CD1c-positive myeloid dendritic cell (primary cell): ENCODE results near the gene CA11.
A peak's percentile ranks its signal among the peaks of the same experiment; 100 is the strongest.
"Not testable (repeated sequence)": the region's sequence is repeated elsewhere in the genome, so short reads cannot be mapped to it uniquely, and the experiment has no call there.

Experiments
- DNase-seq: peaks from one replicate; pipeline ENCODE4 v3.0.0-alpha.2; 2016; ENCODE audit errors: extremely low spot score

Gene CA11

DNA sequence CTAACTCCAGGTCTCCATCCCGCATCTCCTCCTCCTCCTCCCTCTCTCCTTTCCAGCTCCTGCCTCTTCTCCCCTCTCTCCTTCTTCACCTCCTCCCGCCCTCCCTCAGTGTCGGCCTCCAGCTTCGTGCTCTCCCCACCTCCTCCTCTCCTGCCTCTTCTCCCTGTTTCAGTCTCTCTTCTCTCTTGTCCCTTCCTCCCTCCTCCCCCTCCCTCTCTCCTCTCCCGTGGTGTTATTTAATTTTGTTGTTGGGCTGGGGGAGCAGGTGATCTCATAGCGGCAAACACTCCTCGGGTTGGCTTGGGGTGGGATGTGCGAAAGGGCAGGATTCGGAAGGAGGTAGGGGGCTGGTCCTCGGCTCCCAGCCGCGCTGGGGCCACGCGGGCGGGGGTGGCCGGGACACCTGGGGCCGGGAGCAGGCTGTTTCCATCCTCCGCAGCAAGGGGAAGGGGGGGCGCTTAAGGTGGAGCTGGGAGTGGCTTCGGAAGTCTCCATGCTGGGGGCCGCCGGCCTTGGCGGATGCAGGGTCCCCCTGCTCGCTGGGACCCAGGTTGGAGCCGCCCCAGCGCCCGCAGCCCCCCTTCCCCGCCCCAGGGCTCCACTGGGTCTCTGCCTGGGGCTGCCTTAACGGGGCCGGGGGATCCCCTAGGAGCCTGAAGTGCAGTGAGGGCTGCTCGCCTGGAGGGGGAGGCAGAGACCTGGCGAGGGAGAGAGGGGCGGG, at the start of gene CA11:
CA11 (minus strand) TSS at position 187 of the 721 bp plus-strand sequence. CDS start 555 bp downstream, outside the sequence.
- DNase-seq = peak; percentile 89

DNA sequence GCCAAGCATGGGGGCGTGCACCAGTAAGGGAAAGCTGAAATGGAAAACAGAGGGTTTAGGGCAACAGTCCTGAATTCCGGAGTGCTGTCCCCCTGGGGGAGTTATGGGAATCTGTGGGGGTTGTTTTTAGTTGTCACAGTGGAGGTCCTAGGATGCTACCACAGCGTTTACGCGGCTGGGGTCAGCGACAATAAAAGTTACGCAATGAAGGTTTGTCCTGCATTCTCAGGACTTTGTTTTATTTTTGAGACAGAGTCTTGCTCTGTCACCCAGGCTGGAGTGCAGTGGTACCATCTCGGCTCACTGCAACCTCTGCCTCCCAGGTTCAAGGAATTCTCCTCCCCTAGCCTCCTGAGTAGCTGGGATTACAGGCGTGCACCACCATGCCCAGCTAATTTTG, 47.6 kb upstream of the CA11 start:
- DNase-seq = not testable (repeated sequence)

DNA sequence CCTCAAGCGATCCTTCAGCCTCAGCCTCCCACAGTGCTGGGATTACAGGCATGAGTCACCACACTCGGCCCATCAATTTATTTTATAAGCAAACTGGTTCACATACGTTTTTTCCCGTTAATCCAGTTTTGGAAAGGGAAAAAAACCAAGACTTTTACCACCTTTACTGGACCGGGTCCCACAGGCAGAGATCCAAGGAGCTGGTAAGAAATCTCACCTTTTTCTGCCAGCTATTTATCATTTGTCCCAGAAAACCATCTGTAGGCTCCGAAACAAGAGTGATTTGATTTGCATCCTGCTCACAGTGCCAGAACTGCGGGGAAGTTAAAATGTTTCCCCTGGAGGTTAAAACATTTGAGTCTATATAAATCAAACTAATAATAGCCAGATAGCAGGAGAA, 43.5 kb upstream of the CA11 start:
- DNase-seq = no peak

DNA sequence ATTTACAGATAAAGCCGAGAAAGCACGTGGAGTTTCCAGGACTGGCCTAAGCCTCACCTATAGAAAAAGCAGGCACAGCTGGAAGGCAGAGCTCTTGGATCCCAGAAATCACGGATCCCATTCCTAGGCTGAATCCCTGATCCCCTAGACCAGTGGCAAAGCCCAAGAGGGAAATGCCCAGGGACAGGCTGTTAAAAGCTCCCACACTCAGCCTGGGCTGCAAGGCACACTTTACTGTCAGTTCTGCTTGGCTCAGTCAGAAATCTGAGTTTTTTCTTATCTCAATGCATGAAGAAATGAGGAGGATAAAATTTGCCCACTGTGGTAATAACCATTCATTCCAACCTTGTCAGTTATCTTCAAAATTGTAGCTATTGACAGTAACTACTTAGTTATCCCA, 41.8 kb upstream of the CA11 start:
- DNase-seq = no peak

DNA sequence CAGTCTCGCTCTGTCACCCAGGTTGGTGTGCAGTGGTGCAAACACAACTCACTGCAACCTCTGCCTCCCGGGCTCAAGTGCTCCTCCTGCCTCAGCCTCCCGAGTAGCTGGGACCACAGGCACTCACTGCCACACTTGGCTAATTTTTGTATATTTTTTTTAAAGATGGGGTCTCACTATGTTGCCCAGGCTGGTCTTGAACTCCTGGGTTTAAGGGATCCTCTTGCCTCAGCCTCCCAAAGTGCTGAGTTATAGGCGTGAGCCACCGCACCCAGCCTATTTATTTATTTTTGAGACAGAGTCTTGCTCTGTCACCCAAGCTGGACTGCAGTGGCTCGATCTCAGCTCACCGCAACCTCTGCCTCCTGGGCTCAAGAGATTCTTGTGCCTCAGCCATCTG, 40.6 kb upstream of the CA11 start:
- not testable (repeated sequence) for DNase-seq

DNA sequence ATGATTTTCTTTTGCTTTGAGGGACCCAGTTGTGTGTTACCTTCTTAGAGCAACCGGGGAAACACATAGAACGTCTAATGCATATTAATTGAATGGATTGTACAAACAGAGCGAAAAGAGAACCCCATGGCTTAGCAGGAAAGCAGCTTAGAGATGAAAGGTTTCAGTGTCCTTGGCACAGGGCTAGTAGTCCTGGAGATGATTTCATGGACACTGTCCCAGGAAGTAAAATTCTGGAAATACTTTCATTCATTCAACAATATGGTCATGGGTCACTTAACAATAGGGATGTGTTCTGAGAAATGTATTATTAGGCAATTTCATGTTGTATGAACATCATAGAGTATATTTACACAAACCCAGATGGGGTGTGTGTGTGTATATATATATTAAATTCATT, 40.1 kb upstream of the CA11 start:
- DNase-seq = no peak

DNA sequence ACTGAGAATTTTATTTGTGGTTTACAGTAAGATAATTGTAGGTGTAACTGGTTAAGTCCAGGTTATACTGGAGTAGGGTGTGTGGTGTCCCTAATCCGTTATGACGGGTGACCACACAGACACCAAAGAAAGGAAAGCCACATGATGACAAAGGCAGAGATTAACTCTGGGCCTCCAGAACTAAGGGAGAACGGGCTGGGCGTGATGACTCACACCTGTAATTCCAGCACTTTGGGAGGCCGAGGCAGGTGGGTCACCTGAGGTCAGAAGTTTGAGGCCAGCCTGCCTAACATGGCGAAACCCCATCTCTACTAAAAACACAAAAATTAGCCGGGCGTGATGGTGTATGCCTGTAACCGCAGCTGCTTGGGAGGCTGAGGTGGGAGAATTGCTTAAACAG, 39.6 kb upstream of the CA11 start:
- no peak for DNase-seq

DNA sequence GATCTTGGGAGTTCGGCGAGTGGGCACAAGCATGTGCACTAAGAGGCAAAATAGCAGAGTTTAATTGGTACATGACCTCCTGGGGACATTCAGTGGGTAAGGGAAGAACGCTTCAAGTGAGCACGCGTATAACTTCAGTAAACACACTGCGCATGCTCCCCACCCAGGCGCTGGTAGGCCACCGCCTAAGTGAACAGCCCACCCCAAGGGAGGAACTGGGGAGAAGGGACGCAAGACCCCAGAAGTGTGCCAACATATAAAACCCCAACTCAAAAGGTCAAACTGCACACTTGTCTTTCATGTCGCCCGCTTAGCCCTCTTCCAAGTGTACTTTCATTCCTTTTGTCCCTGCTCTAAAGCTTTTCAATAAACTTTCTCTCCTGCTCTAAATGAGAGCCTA, 37.4 kb upstream of the CA11 start:
- DNase-seq = no peak

DNA sequence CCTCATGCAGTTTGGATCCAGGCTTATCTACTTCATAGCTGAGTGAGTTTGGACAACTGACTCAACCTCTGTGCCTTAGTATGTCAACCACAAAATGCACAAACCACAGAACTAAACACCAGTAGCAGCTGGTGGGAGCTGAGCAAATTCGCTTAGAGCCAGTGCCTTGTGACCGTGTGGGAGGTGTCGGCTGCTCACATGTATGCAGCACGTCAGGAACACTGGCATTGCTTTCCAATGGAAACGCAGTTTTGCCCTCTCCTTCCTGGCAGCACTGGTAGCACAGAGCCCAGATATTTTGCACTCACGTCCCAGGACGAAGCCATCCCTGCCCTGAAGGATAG, 35.1 kb upstream of the CA11 start:
- DNase-seq = peak; percentile 29

DNA sequence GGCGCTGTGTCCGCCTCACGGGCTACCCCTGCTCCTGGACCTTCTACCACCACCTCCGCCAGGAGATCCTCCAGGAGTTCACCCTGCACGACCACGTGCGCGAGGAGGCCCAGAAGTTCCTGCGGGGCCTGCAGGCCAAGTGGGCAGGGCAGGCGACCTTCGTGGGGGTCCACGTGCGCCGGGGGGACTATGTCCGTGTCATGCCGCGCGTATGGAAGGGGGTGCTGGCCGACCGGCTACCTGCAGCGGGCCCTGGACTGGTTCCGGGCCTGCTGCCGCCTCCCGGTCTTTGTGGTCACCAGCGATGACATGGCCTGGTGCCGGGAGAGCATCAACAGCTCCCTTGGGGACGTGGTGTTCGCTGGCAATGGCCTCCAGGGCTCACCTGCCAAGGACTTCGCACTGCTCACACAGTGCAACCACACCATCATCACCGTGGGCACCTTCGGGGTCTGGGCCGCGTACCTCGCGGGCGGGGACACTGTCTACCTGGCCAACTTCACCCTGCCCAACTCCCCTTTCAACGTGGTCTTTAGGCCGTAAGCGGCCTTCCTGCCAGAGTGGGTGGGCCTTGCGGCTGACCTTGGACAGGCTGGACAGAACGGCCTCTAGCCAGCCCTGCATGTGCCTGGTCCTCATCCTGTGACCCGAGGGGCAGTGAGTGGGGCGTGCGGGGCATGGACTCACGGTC, 34.6 kb upstream of the CA11 start:
- DNase-seq = no peak

DNA sequence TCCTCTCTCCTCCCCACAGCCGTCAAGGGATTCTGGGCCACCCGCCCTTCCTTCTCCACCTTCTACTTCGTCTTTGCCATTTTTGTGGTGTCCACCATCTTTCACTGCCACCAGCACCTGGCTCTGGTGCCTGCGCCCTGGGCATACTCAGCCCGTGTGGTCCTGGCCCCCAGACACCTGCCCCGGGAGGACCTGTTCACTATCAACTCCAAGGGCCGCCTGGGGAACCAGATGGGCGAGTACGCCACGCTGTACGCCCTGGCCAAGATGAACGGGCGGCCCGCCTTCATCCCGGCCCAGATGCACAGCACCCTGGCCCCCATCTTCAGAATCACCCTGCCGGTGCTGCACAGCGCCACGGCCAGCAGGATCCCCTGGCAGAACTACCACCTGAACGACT, 34.0 kb upstream of the CA11 start:
- not testable (repeated sequence) for DNase-seq

DNA sequence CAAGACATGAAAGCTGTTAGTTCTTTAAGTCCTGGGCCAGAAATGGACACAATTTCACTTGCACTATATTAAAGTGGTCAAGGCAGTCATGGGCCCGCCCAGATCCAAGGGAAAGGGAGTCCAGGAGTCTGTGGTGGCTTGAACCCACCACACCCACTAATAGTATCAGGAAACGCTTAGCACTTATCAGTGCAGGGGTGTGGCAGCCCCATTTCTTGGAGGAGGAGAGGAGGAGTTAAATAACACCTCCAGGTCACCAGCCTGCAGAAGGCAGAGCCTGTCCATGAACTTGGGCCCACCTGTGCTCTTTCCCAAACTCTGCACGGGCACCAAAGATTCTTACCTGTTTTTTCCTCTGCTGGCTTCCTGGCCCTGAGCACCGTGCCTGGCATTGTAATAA, 32.2 kb upstream of the CA11 start:
- no peak for DNase-seq

DNA sequence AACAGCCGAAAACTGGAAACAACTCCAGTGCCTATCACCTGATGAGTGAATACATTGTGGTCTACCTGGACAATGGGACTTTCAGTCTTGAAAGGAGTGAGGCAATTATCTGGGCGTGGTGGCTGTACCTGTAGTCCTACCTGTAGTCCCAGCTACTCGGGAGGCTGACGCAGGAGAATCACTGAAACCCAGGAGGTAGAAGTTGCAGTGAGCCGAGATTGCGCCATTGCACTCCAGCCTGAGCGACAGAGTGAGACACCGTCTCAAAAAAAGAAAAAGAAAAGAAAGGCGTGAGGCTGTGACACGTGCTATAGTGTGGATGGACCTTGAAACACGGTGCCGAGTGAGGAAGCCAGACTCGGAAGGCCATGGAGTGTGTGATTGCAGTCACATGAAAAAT, 30.9 kb upstream of the CA11 start:
- DNase-seq = no peak

DNA sequence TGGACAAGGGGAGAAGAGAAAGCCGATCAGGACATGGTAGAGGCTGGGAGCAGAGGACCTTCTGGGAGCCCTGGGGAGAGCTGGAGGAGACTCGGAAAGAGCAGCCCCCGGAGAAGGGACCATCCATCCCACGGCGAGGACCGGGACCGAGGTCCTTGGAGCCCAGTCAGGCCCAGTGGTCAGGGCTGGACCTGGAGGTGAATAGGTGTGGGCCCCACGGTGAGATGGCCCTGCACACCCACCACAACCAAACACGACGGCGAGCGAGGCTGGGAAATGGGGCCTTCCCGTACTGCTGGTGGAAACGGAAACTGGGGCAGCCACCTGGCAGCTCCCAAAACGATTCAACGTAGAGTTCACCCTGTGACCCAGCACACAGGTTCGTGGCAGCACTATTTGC, 30.5 kb upstream of the CA11 start:
- DNase-seq = no peak

DNA sequence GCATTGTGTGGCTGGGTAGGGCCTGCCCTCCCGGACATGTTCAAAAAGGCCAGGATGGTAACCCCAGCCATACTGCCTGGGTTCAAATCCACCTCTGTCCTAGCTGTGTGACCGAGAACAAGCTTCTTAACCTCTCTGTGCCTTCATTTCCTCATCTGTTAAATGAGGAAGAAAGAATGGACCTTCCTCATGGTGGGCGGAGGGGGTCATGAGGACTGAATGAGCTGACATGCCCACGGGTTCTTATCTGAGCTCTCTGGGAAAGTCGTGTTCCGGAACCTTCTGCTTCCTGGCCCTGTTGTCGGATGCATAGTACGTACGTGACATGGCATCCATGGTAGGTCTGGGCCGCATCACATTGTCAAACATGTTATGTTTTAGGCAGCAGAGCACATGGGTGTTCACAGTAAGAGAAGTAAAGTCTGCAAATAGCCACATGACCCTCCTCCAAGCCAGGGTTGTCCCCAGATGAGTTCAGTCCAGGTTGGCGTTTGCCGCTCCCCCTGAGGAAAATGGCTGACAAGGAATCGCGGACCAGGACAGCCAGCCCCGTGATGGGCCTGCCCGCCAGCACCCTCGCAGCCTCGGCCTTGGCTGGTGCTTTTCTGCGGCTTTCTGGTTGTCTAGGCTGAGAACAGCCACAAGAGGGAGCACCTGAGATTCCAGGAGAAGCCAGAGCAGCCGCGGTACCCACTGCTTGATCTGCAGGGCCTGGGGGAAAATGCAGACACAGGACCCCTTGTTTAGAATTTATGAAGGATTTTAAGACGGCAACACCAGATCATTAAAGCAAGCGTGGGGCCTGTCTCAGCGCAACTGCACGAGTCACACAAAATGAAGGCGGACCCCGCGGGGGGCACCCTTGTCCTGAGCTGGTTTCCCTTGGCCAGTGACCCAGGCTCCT, 29.2 kb upstream of the CA11 start:
- DNase-seq = peak; percentile 86

DNA sequence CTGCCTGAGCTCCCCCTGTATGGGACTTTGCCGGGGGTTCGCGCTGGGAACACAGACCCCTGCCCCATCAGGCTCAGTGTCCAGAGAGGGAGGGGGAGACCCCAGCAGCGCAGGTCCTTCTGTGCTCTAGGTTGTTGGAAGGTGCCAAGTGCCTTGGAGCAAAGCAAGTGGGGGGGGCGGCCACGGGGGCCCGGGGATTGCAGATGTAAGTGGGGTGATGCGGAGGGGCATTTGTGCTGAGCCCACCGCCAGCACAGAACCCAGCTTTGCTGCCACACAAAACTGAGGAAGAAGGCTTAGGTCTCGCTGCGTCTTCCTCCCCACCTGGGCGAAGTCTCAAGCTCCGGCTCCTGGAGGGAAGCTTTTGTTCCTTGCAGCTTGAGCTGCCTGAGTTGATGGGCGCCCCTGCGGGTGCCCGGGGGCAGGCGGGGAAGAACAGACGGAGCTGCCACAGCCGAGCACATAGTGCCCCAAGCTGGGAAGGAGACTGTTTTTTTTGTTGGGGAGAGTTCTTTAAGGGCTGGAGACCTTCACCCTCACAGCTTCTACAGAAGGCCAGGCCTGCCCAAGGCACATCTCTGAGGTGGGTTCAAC, 28.3 kb upstream of the CA11 start:
- no peak for DNase-seq

DNA sequence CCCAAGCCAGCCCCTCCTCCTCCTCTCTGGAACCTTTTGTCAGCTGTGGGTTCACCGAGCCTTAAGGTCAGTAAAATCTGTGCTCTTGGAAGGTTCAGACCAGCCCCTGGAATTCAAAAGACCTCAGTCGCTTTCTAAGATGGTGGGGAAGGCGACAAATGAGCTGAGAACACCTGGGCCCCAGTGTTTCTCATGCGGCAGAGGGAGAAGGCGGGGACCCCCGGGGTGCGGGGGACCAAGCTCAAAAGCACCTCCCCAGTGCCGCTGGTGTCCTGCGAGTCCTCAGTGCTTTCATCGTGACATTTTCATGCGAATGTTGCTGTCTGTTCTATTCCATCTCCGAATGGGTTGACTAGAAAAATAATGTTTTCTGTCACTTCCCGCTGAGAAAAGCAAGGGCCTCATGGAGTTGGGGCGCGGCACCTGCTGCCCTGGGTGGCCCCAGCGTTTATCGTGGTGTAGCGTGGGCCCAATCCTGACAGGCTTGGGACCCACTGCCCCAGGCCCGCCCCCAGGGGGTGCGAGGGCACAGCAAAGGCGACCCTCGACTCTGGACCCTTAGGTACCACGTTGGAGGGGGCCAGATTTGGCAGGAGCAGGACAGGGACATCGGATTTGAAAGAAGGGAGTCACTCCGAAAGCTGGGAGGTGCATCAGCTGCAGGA, 27.6 kb upstream of the CA11 start:
- no peak for DNase-seq

DNA sequence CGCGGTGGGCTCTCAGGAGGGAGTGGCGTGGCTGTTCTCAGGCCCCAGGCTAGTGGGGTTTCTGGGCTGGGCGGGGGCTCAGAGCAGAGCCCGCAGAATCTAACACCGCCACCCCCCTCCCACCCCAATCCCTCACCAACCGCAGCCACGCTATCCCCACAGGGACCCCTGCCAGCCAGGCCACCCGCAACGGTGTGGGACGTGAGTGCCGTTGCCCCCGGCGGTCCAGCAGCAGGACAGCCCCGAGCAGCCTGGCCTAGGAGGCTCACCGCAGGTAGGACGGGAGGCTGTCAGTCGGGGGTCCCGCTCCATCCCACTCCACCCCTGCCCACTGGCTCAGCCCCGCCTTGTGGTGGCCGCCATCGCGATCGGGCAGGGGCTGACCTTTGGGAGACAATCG, 27.0 kb upstream of the CA11 start, which contains the start of gene NTN5:
NTN5 (minus strand) TSS at position 24 of the 400 bp plus-strand sequence. CDS start 2,031 bp downstream, outside the sequence.
- DNase-seq = no peak

DNA sequence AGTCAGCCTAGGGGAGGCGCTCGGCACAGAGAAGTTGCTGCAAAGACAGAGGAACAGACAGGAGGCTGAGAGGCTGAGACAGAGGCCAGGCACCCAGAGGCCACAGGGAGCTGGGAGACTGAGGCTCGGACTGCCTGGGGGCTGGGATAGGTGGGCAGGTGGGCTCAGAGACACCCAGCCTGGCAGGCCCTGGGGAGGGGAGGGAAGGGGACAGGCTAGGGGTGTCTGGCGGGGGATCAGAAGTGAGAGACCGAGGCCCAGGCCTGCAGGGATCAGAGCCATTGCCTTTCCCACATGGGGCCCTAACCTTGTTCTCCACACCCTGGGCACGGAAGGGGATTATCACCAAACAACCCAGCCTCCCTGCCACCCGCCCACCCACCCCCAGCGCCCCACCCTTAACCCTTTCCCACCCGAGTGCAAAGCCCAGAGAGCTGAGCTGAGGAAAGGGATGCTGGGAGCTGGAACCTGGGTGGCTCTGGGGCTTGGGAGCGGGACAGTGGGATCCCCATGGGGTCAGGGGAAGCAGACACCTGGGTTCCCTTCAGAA, 25.5 kb upstream of the CA11 start:
- no peak for DNase-seq

DNA sequence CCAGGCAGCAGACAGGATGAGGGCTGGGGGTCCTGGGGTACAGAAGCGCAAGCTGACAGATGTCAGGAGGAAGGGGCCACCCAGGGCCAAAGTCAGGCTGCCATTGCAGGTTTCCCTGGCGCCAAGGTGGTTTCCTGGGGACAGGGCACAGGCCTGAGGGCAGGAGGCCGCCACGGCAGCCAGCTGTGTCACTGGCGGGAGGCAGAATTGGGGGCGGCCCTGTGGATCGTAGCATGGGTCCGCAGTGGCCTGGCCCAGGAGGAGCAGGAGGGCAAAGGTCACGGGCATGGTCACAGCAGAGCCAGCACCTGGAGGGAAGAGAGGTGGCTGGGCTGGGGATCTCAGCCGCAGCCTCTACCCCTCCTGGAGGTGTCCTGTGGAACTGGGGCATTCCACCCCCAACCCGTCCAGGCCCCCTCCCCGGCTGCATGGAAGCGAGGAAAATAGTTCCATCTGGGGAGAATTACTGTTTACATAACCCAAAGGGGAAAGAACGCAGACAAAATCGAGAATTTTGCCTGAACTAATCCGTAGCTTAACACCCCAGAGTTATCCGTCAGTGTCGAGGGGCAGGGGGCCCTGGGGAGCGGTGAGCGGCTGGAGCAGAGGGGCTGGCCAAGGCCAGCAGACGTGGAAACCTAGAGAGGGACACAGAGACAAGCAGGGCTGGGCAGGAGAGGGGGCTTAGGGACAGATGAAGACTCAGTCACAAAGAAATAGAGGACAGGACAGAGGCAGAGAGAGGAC, 24.9 kb upstream of the CA11 start:
- no peak for DNase-seq
